Fibroblast of skin of abdomen (primary cell): ENCODE measurements around the gene WDFY2. TPM values are rescaled to one million over a fixed set of nuclear protein-coding genes. Genes with fewer than 3 reads are reported as not detected.
"Not testable (repeated sequence)": the region's sequence is repeated elsewhere in the genome, so short reads cannot be mapped to it uniquely, and the experiment has no call there.

ENCODE experiments used
- DNase-seq: peaks from one replicate; pipeline ENCODE4 v3.0.0-alpha.2; 2013
- polyA plus RNA-seq, 2 experiments: library from polyadenylated mRNA; unstranded; fragments of 120-200 nt; gene quantifications; one replicate each; pipeline ENCODE4 v1.2.1, GENCODE V29; 2013; ENCODE audit not compliant: insufficient read length in 2 of 2

WDFY2 gene
- polyA plus RNA-seq (2013, experiment 1 of 2; ENCODE audit: insufficient read length): 10.9 TPM
- 10.8 TPM for polyA plus RNA-seq (2013, experiment 2 of 2; ENCODE audit: insufficient read length)

GRCh38 chr13:51583875-51584730 is at the start of gene WDFY2:
TSS of gene WDFY2 (plus strand) at chr13:51584462. CDS start at chr13:51584688, 226 bp downstream.
- DNase-seq: peak; percentile 100

GRCh38 chr13:51538591-51539179 is 45.6 kb upstream of the WDFY2 start:
- no peak for DNase-seq

GRCh38 chr13:51539887-51540286 is 44.4 kb upstream of the WDFY2 start:
- peak; percentile 46 for DNase-seq

GRCh38 chr13:51541037-51541436 is 43.2 kb upstream of the WDFY2 start:
- no peak for DNase-seq

- no peak for DNase-seq
Observed at GRCh38 chr13:51541809-51542258, 42.4 kb upstream of the WDFY2 start.

- no peak for DNase-seq
Observed at GRCh38 chr13:51542346-51543242, 41.7 kb upstream of the WDFY2 start.

- not testable (repeated sequence) for DNase-seq
Observed at GRCh38 chr13:51545446-51545845, 38.8 kb upstream of the WDFY2 start.

- DNase-seq: no peak
Observed at GRCh38 chr13:51547425-51548176, 36.7 kb upstream of the WDFY2 start.

GRCh38 chr13:51549050-51549449 is 35.2 kb upstream of the WDFY2 start:
- no peak for DNase-seq

- DNase-seq: no peak
Observed at GRCh38 chr13:51549593-51549992, 34.7 kb upstream of the WDFY2 start.

- no peak for DNase-seq
Observed at GRCh38 chr13:51550151-51550550, 34.1 kb upstream of the WDFY2 start.

GRCh38 chr13:51551416-51551815 is 32.8 kb upstream of the WDFY2 start:
- no peak for DNase-seq

- no peak for DNase-seq
Observed at GRCh38 chr13:51552027-51552426, 32.2 kb upstream of the WDFY2 start.

- DNase-seq: no peak
Observed at GRCh38 chr13:51553531-51553930, 30.7 kb upstream of the WDFY2 start.

- no peak for DNase-seq
Observed at GRCh38 chr13:51556740-51557139, 27.5 kb upstream of the WDFY2 start.

- DNase-seq: no peak
Observed at GRCh38 chr13:51557438-51557837, 26.8 kb upstream of the WDFY2 start.

- DNase-seq: peak; percentile 87
Observed at GRCh38 chr13:51557875-51558612, 26.2 kb upstream of the WDFY2 start.

GRCh38 chr13:51559946-51560735 is 24.1 kb upstream of the WDFY2 start:
- no peak for DNase-seq

- no peak for DNase-seq
Observed at GRCh38 chr13:51562011-51562671, 22.1 kb upstream of the WDFY2 start.

- no peak for DNase-seq
Observed at GRCh38 chr13:51564252-51564651, 20.0 kb upstream of the WDFY2 start.
